WI38 (cell line): ENCODE results near the gene OR13H1.
"Not testable (repeated sequence)": the region's sequence is repeated elsewhere in the genome, so short reads cannot be mapped to it uniquely, and the experiment has no call there.

Experiments used
- H3K4me3 ChIP-seq: 2 replicates; pipeline ENCODE4 v1.5.1; 2011; ENCODE audit warnings: low read depth, mild to moderate bottlenecking, control low read depth, low read length
- CTCF ChIP-seq: IDR thresholded peaks from 2 replicates; pipeline ENCODE4 v1.5.1; 2012; ENCODE audit warnings: low read depth, mild to moderate bottlenecking, control low read depth, low read length

The OR13H1 gene, protein sequence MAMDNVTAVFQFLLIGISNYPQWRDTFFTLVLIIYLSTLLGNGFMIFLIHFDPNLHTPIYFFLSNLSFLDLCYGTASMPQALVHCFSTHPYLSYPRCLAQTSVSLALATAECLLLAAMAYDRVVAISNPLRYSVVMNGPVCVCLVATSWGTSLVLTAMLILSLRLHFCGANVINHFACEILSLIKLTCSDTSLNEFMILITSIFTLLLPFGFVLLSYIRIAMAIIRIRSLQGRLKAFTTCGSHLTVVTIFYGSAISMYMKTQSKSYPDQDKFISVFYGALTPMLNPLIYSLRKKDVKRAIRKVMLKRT

DNA sequence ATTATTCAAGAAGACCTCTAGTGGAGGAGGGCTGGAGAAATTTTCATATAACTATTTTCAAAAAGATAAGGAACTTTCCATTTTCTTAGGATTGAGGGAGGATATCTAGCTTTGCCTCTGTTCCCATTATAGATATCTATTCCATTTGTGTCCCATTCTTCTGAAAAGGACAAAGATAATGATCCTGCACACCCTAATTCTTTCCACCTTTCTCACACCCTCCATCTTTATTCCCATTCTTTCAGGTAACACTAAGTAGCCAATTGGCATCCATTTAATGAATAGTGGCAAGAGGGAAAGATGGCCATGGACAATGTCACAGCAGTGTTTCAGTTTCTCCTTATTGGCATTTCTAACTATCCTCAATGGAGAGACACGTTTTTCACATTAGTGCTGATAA is at the start of gene OR13H1:
Gene OR13H1, plus strand, starts transcription at position 301 of the 400 bp plus-strand sequence. Its CDS starts 0 bp downstream, at position 301.
- no peak within 1 kb of the TSS for H3K4me3 ChIP-seq
- no peak for TF ChIP-seq CTCF

DNA sequence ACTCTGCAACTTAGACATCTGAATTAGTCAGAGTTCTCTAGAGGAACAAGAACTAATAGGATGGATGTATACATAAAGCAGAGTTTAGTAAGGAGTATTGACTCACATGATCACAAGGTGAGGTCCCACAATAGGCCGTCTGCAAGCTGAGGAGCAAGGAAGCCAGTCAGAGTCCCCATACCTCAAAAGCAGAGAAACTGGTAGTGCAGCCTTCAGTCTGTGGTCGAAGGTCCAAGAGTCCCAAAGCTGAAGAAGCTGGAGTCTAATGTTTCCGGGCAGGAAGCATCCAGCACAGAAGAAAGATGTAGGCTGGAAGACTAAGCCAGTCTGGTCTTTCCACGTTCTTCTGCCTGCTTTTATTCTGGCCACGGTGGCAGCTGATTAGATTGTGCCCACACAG is 42.3 kb upstream of the OR13H1 start:
- H3K4me3 ChIP-seq = not testable (repeated sequence)

- no peak overlapping the region for H3K4me3 ChIP-seq
- no peak for TF ChIP-seq CTCF
Observed at GRCh38 chrX:131513159-131513914, 30.5 kb upstream of the OR13H1 start.

GRCh38 chrX:131521824-131522223 is 22.1 kb upstream of the OR13H1 start:
- TF ChIP-seq CTCF = no peak
- H3K4me3 ChIP-seq = no peak overlapping the region

DNA sequence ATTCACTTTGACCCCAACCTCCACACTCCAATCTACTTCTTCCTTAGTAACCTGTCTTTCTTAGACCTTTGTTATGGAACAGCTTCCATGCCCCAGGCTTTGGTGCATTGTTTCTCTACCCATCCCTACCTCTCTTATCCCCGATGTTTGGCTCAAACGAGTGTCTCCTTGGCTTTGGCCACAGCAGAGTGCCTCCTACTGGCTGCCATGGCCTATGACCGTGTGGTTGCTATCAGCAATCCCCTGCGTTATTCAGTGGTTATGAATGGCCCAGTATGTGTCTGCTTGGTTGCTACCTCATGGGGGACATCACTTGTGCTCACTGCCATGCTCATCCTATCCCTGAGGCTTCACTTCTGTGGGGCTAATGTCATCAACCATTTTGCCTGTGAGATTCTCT is 344 bp downstream of the OR13H1 start:
- no peak overlapping the region for H3K4me3 ChIP-seq
- no peak for TF ChIP-seq CTCF

DNA sequence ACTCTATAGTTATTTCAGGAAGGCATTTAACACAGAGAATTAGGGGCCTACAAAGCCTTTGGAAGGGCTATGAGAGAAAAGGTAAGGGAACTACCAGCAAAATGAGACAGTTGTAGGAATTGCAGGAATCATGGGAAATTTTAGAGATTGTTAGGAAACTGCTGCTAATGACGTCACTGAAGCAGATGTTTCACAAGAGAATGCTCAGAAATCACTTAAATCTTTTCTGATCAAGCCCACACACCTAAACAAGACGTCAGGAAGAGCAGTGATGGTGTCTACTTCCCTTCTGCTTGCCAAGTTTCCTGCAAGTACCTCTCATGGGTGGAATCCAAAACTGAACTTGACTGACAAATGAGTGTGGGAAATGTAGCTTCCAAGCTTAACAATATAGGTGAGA is 5.1 kb downstream of the OR13H1 start:
- no peak overlapping the region for H3K4me3 ChIP-seq
- no peak for TF ChIP-seq CTCF

DNA sequence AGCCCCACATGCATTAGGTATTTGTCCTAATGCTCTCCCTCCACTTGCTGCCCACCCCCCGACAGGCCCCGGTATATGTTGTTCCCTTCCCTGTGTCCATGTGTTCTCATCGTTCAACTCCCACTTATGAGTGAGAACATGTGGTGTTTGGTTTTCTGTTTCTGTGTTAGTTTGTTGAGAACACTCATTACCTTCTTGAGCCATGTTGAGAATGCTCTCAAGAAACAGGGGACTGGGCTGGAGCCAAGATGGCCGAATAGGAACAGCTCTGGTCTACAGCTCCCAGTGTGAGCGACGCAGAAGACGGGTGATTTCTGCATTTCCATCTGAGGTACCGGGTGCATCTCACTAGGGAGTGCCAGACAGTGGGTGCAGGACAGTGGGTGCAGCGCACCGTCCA is 8.6 kb downstream of the OR13H1 start:
- not testable (repeated sequence) for H3K4me3 ChIP-seq

GRCh38 chrX:131558562-131558961 is 14.7 kb downstream of the OR13H1 start:
- no peak overlapping the region for H3K4me3 ChIP-seq
- TF ChIP-seq CTCF = no peak
